Measurements from ENCODE around the gene B9D2.

The B9D2 gene

DNA sequence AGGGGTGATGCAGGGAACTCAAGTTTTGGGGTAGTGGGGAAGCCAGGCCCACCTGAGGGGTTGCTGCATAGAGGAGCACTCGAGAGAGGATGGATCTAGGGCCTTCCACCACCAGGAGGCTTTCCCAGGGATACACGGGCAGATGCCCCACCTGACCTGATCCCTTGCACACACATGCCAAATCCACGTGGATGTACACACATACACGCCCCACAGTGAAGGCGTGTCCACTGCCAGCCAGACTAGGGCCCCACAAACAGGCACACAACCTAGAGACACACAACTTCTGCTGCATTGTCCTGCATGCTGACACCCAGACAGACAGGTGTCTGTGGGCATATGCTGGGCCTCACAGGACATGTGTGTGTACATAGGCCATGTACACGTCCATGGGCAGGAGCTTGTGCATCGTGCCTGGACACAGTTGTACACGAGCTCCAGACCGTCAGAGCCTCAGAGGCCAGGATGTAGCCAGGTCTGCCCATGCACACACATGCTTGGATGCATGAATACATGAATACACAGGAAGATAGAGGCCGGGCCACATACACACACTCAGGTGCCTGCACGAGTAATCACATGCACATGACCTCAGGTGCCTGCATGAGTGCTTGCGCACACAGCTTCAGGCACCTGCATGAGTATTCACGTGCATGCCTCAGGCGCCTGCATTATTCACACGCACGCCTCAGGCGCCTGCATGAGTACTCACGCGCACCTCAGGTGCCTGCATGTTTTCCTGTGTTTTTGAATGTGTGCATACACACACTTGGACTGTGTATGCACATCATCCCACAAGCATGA is 45.1 kb downstream of the B9D2 start:
- Histone ChIP-seq H3K4me3 (replicated peaks; ENCODE audit: low read depth, low read length) (no peak overlapping the region), H3K36me3 (ENCODE audit: control insufficient read depth, insufficient read depth, low read length) (peaks cover 45% of the 10 kb centered on the region), H3K27me3 (replicated peaks; ENCODE audit: control insufficient read depth, insufficient read depth, low read length) (no peaks in the 10 kb centered on the region)
- DNase-seq (ENCODE audit: extremely low read depth, insufficient read length): no peak
- TF ChIP-seq, protein P1, sequence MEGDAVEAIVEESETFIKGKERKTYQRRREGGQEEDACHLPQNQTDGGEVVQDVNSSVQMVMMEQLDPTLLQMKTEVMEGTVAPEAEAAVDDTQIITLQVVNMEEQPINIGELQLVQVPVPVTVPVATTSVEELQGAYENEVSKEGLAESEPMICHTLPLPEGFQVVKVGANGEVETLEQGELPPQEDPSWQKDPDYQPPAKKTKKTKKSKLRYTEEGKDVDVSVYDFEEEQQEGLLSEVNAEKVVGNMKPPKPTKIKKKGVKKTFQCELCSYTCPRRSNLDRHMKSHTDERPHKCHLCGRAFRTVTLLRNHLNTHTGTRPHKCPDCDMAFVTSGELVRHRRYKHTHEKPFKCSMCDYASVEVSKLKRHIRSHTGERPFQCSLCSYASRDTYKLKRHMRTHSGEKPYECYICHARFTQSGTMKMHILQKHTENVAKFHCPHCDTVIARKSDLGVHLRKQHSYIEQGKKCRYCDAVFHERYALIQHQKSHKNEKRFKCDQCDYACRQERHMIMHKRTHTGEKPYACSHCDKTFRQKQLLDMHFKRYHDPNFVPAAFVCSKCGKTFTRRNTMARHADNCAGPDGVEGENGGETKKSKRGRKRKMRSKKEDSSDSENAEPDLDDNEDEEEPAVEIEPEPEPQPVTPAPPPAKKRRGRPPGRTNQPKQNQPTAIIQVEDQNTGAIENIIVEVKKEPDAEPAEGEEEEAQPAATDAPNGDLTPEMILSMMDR (IDR thresholded peaks at IDR 0.05; ENCODE audit: insufficient read depth, low read length, poor library complexity, severe bottlenecking): no peak

DNA sequence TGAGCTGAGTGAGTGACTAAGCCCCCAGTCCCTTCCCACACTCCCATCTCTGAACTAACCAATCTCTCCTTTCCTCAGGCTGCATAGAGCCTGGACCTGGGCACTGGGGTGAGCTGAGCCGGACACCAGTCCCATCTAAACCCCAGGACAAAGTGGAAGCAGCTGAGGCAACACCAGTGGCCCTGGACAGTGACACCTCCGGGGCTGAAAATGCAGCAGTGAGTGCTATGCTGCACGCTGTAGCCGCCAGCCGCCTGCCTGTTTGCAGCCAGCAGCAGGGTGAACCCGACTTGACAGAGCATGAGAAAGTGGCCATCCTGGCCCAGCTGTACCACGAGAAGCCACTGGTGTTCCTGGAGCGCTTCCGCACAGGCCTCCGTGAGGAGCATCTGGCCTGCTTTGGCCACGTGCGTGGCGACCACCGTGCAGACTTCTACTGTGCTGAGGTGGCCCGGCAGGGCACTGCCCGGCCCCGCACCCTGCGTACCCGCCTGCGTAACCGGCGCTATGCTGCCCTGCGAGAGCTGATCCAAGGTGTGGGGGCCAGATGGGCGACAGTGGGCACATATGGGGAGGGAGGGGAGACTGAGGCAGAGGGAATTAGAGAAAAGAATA is 47.5 kb downstream of the B9D2 start:
- H3K27me3 ChIP-seq (replicated peaks; ENCODE audit: control insufficient read depth, insufficient read depth, low read length): no peaks in the 10 kb centered on the region
- peaks cover 43% of the 10 kb centered on the region for H3K36me3 ChIP-seq (ENCODE audit: control insufficient read depth, insufficient read depth, low read length)
- TF ChIP-seq, protein P1 (IDR thresholded peaks at IDR 0.05; ENCODE audit: insufficient read depth, low read length, poor library complexity, severe bottlenecking): no peak
- no peak for DNase-seq (ENCODE audit: extremely low read depth, insufficient read length)
- H3K4me3 ChIP-seq (replicated peaks; ENCODE audit: low read depth, low read length): no peak overlapping the region

DNA sequence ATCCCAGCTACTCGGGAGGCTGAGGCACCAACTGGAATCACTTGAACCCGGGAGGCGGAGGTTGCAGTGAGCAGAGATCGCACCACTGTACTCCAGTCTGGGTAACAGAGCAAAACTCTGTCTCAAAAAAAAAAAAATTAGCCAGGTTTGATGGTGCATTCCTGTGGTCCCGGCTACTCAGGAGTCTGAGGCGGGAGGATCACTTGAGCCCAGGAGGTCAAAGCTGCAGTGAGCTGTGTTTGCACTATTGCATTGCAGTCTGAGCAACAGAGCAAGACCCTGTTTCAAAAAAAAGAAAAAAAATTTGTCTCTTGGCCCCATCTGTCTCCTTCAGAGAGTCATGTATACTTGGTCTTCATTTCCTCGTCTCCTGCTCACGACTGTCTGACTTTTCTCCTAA is 52.3 kb downstream of the B9D2 start:
- Histone ChIP-seq H3K4me3 (replicated peaks; ENCODE audit: low read depth, low read length) (peak overlapping the region; percentile 80; the same call in 1 of the 2 replicates), H3K36me3 (ENCODE audit: control insufficient read depth, insufficient read depth, low read length) (peaks cover 15% of the 10 kb centered on the region), H3K27me3 (replicated peaks; ENCODE audit: control insufficient read depth, insufficient read depth, low read length) (no peaks in the 10 kb centered on the region)
- DNase-seq (ENCODE audit: extremely low read depth, insufficient read length): no peak
- TF ChIP-seq, protein P1 (IDR thresholded peaks at IDR 0.05; ENCODE audit: insufficient read depth, low read length, poor library complexity, severe bottlenecking): no peak

DNA sequence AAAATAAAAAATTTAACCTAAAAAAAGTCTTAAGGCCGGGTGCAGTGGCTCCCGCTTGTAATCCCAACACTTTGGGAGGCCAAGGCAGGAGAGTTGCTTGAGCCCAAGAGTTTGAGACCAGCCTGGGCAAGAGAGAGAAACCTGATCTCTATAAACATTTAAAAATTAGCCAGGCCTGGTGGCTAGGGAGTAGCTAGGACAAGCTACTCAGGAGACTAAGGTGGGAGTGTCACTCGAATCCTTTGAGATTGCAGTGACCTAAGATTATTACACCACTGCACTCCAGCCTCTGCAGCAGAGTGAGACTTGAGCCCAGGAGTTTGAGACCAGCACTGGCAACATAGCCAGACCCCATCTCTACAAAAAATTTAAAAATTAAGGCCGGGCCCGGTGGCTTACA is 52.9 kb downstream of the B9D2 start:
- peaks cover 13% of the 10 kb centered on the region for H3K36me3 ChIP-seq (ENCODE audit: control insufficient read depth, insufficient read depth, low read length)
- DNase-seq (ENCODE audit: extremely low read depth, insufficient read length): no peak
- peak overlapping the region; percentile 80 for H3K4me3 ChIP-seq (replicated peaks; ENCODE audit: low read depth, low read length)
- TF ChIP-seq, protein P1 (IDR thresholded peaks at IDR 0.05; ENCODE audit: insufficient read depth, low read length, poor library complexity, severe bottlenecking): no peak
- no peaks in the 10 kb centered on the region for H3K27me3 ChIP-seq (replicated peaks; ENCODE audit: control insufficient read depth, insufficient read depth, low read length)

DNA sequence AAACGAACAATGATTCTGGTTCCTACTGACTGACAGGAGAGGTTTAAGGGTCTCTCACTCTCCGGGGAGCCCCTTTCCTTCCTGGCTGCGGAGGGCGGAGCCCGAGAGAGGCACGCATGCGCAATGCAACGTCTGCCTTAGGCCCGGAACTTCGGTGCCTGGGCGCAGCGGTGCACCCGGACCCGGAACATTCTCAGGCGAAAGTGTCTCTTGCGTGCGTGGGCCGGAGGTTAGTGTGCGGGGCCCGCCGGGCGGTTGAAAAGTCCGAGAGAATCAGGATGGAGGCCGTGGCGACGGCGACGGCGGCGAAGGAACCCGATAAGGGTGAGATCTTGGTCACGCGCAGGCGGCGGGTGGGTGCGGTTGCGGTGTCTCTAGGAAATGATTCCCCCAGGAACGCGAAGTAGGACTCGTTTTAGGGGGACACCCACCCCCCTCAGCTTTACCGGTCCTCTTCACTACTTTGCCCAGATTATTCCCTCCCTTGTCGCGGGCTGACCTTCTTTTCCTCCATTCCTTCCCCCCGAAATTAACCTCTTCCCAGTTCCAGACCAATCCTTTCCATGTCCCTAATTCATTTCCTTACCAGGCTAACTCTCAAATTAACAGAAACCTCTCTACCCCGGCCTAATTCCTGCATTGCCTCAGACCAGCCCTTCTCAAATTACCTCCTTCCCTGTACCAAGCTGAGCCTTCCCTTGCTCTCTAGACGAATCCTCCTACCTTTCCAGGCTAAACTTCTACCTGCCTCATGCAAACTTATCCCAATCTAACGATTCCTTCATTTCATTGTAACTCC is 53.7 kb downstream of the B9D2 start, which contains the start of gene CCDC97:
Gene CCDC97 (plus strand): TSS at position 140 of the 799 bp plus-strand sequence. CDS start 139 bp downstream, at position 279.
- Histone ChIP-seq H3K36me3 (ENCODE audit: control insufficient read depth, insufficient read depth, low read length) (peaks cover 10% of the 10 kb centered on the region), H3K4me3 (replicated peaks; ENCODE audit: low read depth, low read length) (peak within 1 kb of the TSS; percentile 80), H3K27me3 (replicated peaks; ENCODE audit: control insufficient read depth, insufficient read depth, low read length) (no peaks in the 10 kb centered on the region)
- TF ChIP-seq, protein P1 (IDR thresholded peaks at IDR 0.05; ENCODE audit: insufficient read depth, low read length, poor library complexity, severe bottlenecking): no peak
- peak; percentile 92 for DNase-seq (ENCODE audit: extremely low read depth, insufficient read length)

All from GM06990 (cell line).